ENCODE results near the gene COLGALT1. TPM values are rescaled to one million over a fixed set of nuclear protein-coding genes. Genes with fewer than 3 reads are reported as not detected.
"Not testable (repeated sequence)": the region's sequence is repeated elsewhere in the genome, so short reads cannot be mapped to it uniquely, and the experiment has no call there.

Gene COLGALT1
- total RNA-seq, 2 experiments from 2014 or later: 55.4 to 62.0 TPM

DNA sequence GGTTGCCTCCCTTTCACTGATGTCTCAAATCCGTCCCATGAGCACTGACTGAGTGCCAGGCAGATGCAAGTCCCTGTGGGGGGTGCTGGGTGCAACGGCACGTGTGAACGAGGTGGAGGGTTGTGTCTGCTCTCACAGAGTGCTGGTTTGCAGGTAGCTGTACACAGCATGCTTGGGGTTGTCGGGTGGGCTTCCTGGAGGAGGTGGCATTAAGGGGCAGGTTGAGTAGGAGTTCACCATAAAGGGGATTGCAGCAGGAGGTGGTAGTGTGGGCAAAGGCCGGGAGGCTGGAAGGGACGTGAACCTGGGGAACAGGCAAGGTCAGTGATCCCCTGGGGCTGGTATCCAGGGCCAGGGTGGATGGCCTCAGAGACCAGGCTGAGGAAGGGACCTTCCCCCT lies 17.2 kb downstream of the COLGALT1 start:
- H3K36me3 Mint-ChIP-seq (ENCODE audit: low read depth): peaks cover 35% of the 10 kb centered on the region
- no peak for DNase-seq
- H3K9me3 Mint-ChIP-seq: no peaks in the 10 kb centered on the region
- H3K4me3 Mint-ChIP-seq: no peak overlapping the region
- CTCF ChIA-PET: interaction anchor here (0.5 to 2.2 kb wide), 6 partner anchors 9 to 144 kb away, joined by 3 to 8 read pairs (median 3); partner anchors contain the start of gene PGLS
- H3K27ac Mint-ChIP-seq: peak overlapping the region; percentile 1
- no peaks in the 10 kb centered on the region for H3K27me3 Mint-ChIP-seq
- POLR2A ChIA-PET: no interaction called here
- peaks cover 3% of the 10 kb centered on the region for H3K4me1 Mint-ChIP-seq

DNA sequence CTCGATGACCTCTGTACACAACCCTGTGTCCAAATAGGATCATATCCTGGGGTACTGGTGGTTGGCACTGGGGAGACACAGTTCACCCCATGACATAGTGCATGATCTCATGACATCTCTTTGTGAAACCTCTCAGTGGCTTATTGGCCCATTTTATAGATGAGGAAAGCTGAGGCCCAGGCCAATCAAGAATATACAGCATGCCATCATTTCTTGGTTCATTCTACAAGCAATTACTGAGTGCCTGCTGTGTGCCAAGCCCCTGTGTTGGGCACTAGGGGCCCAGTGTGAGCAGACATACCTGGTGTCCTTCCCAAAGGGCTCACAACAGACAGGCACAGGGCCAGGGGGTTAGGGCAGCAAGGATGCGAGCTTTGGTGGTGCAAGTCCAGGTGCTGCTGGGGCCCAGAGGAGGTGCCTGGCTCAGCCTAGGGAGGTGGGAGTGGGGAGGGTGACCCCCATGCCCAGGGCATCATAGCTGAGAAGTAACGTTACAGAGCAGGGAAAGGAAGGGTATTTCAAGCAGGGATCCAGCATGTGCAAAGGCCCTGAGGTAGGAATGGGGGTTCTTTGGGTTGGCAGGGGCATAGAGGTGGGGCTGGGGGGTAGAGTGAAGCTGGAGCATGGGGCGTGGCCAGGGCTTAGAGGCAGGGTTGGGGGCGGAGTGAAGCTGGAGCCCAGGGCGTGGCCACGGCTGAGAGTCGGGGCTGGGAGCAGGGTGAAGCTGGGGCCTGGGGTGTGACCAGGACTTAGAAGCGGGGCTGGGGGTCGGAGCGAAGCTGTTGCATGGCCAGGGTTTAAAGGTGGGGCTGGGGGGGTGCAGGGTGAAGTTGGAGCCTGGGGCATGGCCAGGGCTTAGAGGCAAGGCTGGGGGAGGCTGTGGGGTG lies 20.7 kb downstream of the COLGALT1 start:
- H3K36me3 Mint-ChIP-seq (ENCODE audit: low read depth): peaks cover 42% of the 10 kb centered on the region
- no peak overlapping the region for H3K27ac Mint-ChIP-seq
- H3K4me3 Mint-ChIP-seq: no peak overlapping the region
- H3K9me3 Mint-ChIP-seq: no peaks in the 10 kb centered on the region
- no peaks in the 10 kb centered on the region for H3K27me3 Mint-ChIP-seq
- no peak for DNase-seq
- peaks cover 6% of the 10 kb centered on the region for H3K4me1 Mint-ChIP-seq
- POLR2A ChIA-PET: no interaction called here
- CTCF ChIA-PET: interaction anchor here (0.5 to 1.3 kb wide), 6 partner anchors 29 to 318 kb away, joined by 3 to 6 read pairs (median 3); no protein-coding TSS in a partner anchor

DNA sequence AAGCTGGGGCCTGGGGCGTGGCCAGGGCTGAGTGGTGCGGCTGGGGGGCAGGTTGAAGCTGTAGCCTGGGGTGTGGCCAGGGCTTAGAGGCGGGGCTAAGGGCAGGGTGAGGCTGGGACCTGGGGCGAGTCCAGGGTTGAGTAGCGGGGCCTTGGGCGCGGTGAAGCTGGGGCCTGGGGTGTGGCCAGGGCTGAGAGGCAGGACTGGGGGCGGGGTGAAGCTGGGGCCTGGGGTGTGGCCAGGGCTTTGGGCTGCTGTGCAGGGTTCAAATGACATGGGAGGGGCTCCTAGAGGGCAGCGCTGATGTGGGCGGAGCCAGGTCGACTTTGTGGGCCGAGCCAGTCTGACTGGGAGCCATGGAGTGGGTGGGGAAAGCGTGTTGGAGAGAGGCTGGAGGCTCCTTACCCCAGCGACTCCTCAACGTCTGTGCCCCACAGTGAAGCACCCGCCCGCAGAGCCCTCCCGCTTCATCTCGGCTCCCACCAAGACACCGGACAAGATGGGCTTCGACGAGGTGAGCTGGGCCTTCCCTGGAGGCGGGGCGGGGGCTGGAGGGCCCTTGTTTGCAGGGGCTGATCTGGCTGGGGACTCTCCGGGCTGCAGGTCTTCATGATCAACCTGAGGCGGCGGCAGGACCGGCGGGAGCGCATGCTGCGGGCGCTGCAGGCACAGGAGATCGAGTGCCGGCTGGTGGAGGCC lies 21.5 kb downstream of the COLGALT1 start:
- H3K4me1 Mint-ChIP-seq: peaks cover 6% of the 10 kb centered on the region
- no peak overlapping the region for H3K4me3 Mint-ChIP-seq
- H3K36me3 Mint-ChIP-seq (ENCODE audit: low read depth): peaks cover 43% of the 10 kb centered on the region
- no peaks in the 10 kb centered on the region for H3K9me3 Mint-ChIP-seq
- no peaks in the 10 kb centered on the region for H3K27me3 Mint-ChIP-seq
- peak; percentile 20 for DNase-seq
- no peak overlapping the region for H3K27ac Mint-ChIP-seq
- ChIA-PET CTCF (interaction anchor here (0.7 to 1.3 kb wide), 2 partner anchors 28 to 80 kb away, joined by 3 to 4 read pairs; no protein-coding TSS in a partner anchor), POLR2A (no interaction called here)

DNA sequence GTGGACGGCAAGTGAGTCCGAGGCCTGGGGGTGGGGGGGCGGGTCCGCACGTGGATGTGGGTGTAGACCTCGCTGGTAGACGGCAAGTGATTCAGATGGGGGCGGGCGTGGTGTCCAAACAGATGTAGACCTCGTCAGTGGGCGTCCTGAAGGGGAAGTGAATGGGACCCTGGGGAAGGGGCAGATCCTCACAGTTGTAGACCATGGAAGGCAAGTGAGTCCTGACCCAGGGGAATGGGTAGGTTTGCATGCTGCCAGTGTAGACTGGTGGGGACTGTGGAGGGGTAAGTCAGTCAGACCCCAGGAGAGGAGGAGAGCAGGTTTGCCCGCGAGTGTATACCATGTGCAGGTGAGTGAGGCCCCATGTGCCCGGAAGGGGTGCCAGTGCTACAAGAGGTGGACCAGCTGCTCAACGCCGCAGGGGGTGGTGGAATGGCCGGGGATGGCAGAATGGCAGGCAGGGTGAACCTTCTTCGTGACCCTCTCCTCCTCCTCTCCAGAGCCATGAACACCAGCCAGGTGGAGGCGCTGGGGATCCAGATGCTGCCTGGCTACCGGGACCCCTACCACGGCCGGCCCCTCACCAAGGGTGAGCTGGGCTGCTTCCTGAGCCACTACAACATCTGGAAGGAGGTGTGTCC lies 22.1 kb downstream of the COLGALT1 start:
- H3K9me3 Mint-ChIP-seq: no peaks in the 10 kb centered on the region
- H3K27ac Mint-ChIP-seq: no peak overlapping the region
- H3K4me3 Mint-ChIP-seq: no peak overlapping the region
- POLR2A ChIA-PET: no interaction called here
- H3K27me3 Mint-ChIP-seq: no peaks in the 10 kb centered on the region
- DNase-seq: no peak
- CTCF ChIA-PET: interaction anchor here (1.3 kb wide), 1 partner anchor 81 kb away, joined by 4 read pairs; no protein-coding TSS in a partner anchor
- peaks cover 46% of the 10 kb centered on the region for H3K36me3 Mint-ChIP-seq (ENCODE audit: low read depth)
- peaks cover 6% of the 10 kb centered on the region for H3K4me1 Mint-ChIP-seq

DNA sequence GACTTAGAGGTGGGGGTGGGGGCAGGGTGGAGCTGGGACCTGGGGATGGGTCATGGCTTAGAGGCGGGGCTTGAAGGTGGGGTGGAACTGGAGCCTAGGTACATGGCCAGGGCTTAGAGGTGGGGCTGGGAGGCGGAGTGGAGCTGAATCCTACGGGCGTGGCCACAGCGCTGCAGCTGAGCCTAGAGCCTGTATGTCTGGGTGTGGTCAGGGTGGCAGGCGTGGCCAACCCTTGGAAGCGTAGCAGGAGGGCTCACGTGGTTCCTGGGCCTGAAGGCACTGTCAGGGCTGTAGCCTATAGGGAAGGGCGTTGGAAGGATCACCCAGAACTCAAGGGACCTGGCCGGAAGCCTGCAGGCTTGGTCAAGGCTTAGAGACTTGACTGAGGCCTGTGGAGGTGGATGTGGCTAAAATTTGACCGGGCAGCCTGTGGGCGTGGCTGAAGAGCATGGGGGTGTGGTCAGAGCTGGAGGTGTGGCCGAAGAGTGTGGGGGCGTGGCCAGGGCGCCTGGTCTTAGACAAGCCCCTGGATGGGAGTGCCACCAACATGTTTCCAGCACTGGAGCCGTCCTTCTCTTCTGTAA lies 24.3 kb downstream of the COLGALT1 start:
- no peaks in the 10 kb centered on the region for H3K27me3 Mint-ChIP-seq
- peak; percentile 18 for DNase-seq
- no peak overlapping the region for H3K27ac Mint-ChIP-seq
- H3K4me3 Mint-ChIP-seq: no peak overlapping the region
- ChIA-PET POLR2A (no interaction called here), CTCF (no interaction called here)
- H3K9me3 Mint-ChIP-seq: no peaks in the 10 kb centered on the region
- H3K4me1 Mint-ChIP-seq: peaks cover 3% of the 10 kb centered on the region
- peaks cover 44% of the 10 kb centered on the region for H3K36me3 Mint-ChIP-seq (ENCODE audit: low read depth)

DNA sequence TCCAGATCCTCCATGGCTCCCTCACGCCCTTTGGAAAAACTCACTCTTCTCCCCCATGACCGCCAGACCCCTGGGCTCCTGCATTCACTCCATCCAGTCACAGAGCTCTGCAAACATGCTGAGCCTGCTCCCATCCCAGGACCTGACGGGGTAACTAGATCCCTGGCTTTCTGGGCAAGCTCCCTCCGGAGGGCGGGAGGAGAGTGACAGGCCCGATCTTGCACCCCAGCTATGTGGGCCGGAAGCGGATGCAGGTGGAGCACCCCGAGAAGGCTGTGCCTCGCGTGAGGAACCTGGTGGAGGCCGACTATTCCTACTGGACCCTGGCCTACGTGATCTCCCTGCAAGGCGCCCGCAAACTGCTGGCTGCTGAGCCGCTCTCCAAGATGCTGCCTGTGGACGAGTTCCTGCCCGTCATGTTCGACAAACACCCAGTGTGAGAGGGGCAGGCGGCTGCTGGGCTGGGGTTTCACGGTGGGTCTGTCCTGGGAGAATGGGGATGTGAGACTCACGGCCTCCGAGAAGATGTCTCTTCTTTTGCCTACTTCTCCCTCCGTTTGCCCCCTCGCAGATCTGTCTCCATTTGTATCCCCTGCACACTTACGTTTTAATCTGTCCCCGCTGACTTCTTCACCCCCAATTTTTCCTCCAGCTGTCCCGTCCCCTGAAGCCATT lies 25.2 kb downstream of the COLGALT1 start:
- Mint-ChIP-seq H3K4me1 (peaks cover 3% of the 10 kb centered on the region), H3K9me3 (no peaks in the 10 kb centered on the region), H3K36me3 (ENCODE audit: low read depth) (peaks cover 44% of the 10 kb centered on the region), H3K27me3 (no peaks in the 10 kb centered on the region), H3K4me3 (no peak overlapping the region), H3K27ac (no peak overlapping the region)
- ChIA-PET CTCF (no interaction called here), POLR2A (no interaction called here)
- DNase-seq: no peak

DNA sequence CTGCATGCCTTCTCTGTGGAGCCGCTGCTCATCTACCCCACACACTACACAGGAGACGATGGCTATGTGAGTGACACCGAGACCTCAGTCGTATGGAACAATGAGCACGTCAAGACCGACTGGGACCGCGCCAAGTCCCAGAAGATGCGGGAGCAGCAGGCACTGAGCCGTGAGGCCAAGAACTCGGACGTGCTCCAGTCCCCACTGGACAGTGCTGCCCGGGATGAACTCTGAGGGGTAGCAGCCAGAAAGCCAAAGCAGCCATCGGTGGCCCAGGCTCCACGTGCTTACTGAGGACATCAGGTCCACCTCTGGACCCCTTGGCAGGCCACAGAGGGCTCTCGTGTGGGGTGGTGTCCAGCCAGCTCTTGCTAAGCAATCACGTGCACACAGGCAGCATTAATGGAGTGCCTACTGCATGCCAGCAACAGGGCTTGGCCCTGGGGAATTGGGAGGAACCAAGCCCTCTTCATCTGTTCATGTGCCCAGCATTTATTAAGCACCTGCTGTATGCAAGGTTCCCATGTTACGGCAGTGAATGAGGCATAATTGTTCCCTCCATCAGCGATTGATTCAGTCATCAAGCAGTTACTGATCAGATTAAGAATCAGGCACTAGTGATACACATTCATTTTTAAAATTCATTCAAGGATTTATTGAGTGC lies 25.9 kb downstream of the COLGALT1 start:
- DNase-seq: no peak
- H3K27ac Mint-ChIP-seq: no peak overlapping the region
- H3K27me3 Mint-ChIP-seq: no peaks in the 10 kb centered on the region
- H3K4me1 Mint-ChIP-seq: peaks cover 3% of the 10 kb centered on the region
- ChIA-PET CTCF (interaction anchor here (0.6 kb wide), 1 partner anchor 287 kb away, joined by 3 read pairs; no protein-coding TSS in a partner anchor), POLR2A (no interaction called here)
- peaks cover 41% of the 10 kb centered on the region for H3K36me3 Mint-ChIP-seq (ENCODE audit: low read depth)
- H3K4me3 Mint-ChIP-seq: no peak overlapping the region
- no peaks in the 10 kb centered on the region for H3K9me3 Mint-ChIP-seq

DNA sequence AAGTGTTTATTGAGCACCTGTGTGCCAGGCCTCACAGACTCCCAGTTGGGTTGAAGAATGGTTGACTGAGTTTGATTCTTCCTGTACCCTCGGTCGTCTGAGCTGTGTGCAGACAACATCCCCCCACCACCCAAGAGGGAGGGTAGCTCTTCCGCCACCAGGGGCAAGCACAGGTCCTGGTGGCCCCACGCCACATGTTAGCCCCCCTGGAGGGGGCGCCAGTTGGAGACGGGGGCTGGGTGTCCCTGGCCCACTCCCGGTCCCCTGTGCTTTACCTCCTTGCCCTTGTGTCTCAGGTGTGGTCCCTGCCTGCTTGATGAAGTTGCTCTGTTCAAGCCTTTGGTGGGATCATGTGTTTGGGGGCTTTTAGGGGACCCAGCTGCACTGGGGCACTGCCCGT lies 27.2 kb downstream of the COLGALT1 start:
- ChIA-PET POLR2A (no interaction called here), CTCF (interaction anchor here (1.0 kb wide), 1 partner anchor 87 kb away, joined by 4 read pairs; no protein-coding TSS in a partner anchor)
- H3K27ac Mint-ChIP-seq: no peak overlapping the region
- no peaks in the 10 kb centered on the region for H3K27me3 Mint-ChIP-seq
- no peaks in the 10 kb centered on the region for H3K9me3 Mint-ChIP-seq
- no peak for DNase-seq
- H3K36me3 Mint-ChIP-seq (ENCODE audit: low read depth): peaks cover 34% of the 10 kb centered on the region
- H3K4me3 Mint-ChIP-seq: no peak overlapping the region
- peaks cover 3% of the 10 kb centered on the region for H3K4me1 Mint-ChIP-seq

DNA sequence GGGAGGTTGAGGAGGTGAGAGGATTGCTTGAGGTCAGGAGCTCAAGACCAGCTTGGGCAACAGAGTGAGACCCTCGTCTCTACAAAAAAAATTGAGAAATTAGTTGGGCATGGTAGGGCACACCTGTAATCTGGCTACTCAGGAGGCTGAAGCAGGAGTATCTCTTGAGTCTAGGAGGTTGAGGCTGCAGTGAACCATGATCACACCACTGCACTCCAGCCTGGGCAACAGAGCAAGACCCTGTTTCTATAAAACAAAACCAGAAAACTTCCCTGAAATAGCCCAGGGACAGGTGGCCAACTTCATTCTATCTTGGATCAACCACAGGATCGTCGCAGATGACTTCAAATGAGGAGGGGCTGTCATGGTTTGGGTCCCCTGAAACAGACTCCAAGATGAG lies 28.7 kb downstream of the COLGALT1 start:
- CTCF ChIA-PET: no interaction called here
- H3K9me3 Mint-ChIP-seq: no peaks in the 10 kb centered on the region
- peaks cover 29% of the 10 kb centered on the region for H3K36me3 Mint-ChIP-seq (ENCODE audit: low read depth)
- no peak overlapping the region for H3K27ac Mint-ChIP-seq
- POLR2A ChIA-PET: no interaction called here
- H3K4me1 Mint-ChIP-seq: peaks cover 2% of the 10 kb centered on the region
- no peaks in the 10 kb centered on the region for H3K27me3 Mint-ChIP-seq
- DNase-seq: no peak
- H3K4me3 Mint-ChIP-seq: no peak overlapping the region

DNA sequence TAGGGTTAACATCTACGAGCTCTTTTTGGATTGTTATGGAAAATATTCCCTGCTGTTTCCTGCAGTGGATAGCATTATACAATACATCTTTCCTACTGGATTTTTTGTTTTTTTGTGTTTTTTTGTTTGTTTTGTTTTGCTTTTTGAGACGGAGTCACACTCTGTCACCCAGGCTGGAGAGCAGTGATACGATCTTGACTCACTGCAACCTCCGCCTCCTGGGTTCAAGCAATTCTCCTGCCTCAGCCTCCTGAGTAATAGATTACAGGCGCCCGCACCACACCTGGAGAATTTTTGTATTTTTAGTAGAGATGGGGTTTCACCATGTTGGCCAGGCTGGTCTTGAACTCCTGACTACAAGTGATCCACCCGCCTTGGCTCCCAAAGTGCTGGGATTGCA lies 29.9 kb downstream of the COLGALT1 start:
- H3K4me1 Mint-ChIP-seq, H3K27ac Mint-ChIP-seq, H3K9me3 Mint-ChIP-seq, DNase-seq, H3K4me3 Mint-ChIP-seq, H3K27me3 Mint-ChIP-seq: not testable (repeated sequence)
- ChIA-PET CTCF (interaction anchor here (0.5 kb wide), 1 partner anchor 378 kb away, joined by 4 read pairs; no protein-coding TSS in a partner anchor), POLR2A (interaction anchor here (0.7 kb wide), 1 partner anchor 1199 kb away, joined by 5 read pairs; no protein-coding TSS in a partner anchor)
- peaks cover 18% of the 10 kb centered on the region for H3K36me3 Mint-ChIP-seq (ENCODE audit: low read depth)

DNA sequence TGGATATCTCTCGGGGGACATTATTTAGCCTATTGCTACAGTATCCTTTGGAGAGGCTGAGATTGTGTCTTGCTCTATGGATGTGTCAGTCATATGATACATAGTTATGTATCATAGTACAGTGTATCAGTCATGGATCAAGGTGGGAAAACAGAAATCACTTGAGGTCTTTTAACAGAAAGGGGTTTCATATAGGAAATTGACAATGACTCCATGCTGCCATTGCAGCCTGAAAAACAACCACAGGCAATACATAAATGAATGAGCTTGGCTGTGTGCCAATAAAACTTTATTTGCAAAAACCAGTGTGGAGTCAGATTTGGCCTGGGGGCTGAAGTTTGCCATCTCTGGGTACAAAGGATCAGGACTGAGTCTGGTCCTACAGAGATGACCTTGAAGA lies 35.4 kb downstream of the COLGALT1 start:
- H3K9me3 Mint-ChIP-seq: no peaks in the 10 kb centered on the region
- H3K27ac Mint-ChIP-seq: no peak overlapping the region
- peaks cover 13% of the 10 kb centered on the region for H3K27me3 Mint-ChIP-seq
- POLR2A ChIA-PET: no interaction called here
- peaks cover 4% of the 10 kb centered on the region for H3K4me1 Mint-ChIP-seq
- no peak for DNase-seq
- CTCF ChIA-PET: interaction anchor here (1.0 to 1.1 kb wide), 2 partner anchors 9 to 113 kb away, joined by 3 read pairs; no protein-coding TSS in a partner anchor
- H3K36me3 Mint-ChIP-seq (ENCODE audit: low read depth): no peaks in the 10 kb centered on the region
- H3K4me3 Mint-ChIP-seq: no peak overlapping the region

DNA sequence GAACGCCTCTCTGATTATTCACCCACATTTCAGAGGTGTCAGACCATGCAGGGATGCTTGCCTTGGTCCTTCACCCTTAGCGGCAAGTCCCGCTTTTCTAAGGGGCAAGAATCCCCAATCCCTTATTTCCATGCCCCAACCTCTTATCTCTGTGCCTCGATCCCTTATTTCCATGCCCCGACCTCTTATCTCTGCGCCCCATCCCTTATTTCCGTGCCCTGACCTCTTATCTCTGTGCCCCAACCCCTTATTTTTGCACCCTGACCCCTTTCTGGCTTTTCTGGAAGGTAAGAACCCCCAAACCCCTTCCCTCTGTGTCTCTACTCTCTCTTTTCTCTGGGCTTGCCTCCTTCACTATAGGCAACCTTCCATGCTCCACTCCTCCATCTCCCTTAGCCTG lies 38.8 kb downstream of the COLGALT1 start:
- CTCF ChIA-PET; H3K9me3 Mint-ChIP-seq; H3K27ac Mint-ChIP-seq; H3K4me3 Mint-ChIP-seq; H3K36me3 Mint-ChIP-seq (ENCODE audit: low read depth); POLR2A ChIA-PET; H3K4me1 Mint-ChIP-seq; DNase-seq: not testable (repeated sequence)
- H3K27me3 Mint-ChIP-seq: peaks cover 13% of the 10 kb centered on the region

All from activated CD4-positive, alpha-beta T cell treated with anti-CD3 and anti-CD28 coated beads, Interleukin-2, amount 10 ng/mL, durations not matched to agents 7 days and 5 days (primary cell).